ENCODE measurements around the gene SLC25A31.

- TF ChIP-seq POLR2A (IDR thresholded peaks at IDR 0.05) (no peak), CTCF (IDR thresholded peaks at IDR 0.05) (no peak), POLR2AphosphoS5 (IDR thresholded peaks at IDR 0.05) (no peak)
Measured at GRCh38 chr4:127687580-127687979, 42.6 kb upstream of the SLC25A31 start.
